Effector memory CD4-positive, alpha-beta T cell (primary cell): ENCODE measurements around the gene CTNNA2.

Experiments
- DNase-seq, 3 donors: peaks; one replicate each; pipeline ENCODE4 v3.0.0-alpha.2; 2020
- H3K27ac ChIP-seq: 2 replicates; pipeline ENCODE4 v1.7.0; 2013; ENCODE audit warnings: mild to moderate bottlenecking, low read length, moderate library complexity; ENCODE audit not compliant: insufficient read depth, poor library complexity, severe bottlenecking
- H3K27me3 ChIP-seq: replicated peaks from 2 replicates; pipeline ENCODE4 v1.7.0; 2013; ENCODE audit warnings: mild to moderate bottlenecking, low read length; ENCODE audit not compliant: insufficient read depth, control insufficient read depth, poor library complexity, severe bottlenecking
- H3K36me3 ChIP-seq: 2 replicates; pipeline ENCODE4 v1.7.0; 2013; ENCODE audit warnings: mild to moderate bottlenecking, low read length, moderate library complexity; ENCODE audit not compliant: control insufficient read depth, insufficient read depth
- H3K4me1 ChIP-seq: 2 replicates; pipeline ENCODE4 v1.7.0; 2013; ENCODE audit warnings: low read length, mild to moderate bottlenecking; ENCODE audit not compliant: control insufficient read depth, insufficient read depth, poor library complexity, severe bottlenecking
- H3K4me3 ChIP-seq: 2 replicates; pipeline ENCODE4 v1.7.0; 2013; ENCODE audit warnings: low read length, low read depth, mild to moderate bottlenecking; ENCODE audit not compliant: insufficient read depth, poor library complexity, severe bottlenecking
- H3K9me3 ChIP-seq: 2 replicates; pipeline ENCODE4 v1.7.0; 2013; ENCODE audit warnings: mild to moderate bottlenecking, low read length, moderate library complexity; ENCODE audit not compliant: control insufficient read depth

The CTNNA2 gene

GRCh38 chr2:80147690-80148089 is 634.8 kb downstream of the CTNNA2 start:
- no peak overlapping the region for H3K4me3 ChIP-seq
- no peaks in the 10 kb centered on the region for H3K4me1 ChIP-seq
- no peaks in the 10 kb centered on the region for H3K27me3 ChIP-seq
- H3K27ac ChIP-seq: no peak overlapping the region
- DNase-seq: no peak
- no peaks in the 10 kb centered on the region for H3K9me3 ChIP-seq
- no peaks in the 10 kb centered on the region for H3K36me3 ChIP-seq

- Histone ChIP-seq H3K4me1 (no peaks in the 10 kb centered on the region), H3K4me3 (no peak overlapping the region), H3K36me3 (no peaks in the 10 kb centered on the region), H3K27ac (no peak overlapping the region), H3K9me3 (no peaks in the 10 kb centered on the region), H3K27me3 (no peaks in the 10 kb centered on the region)
- no peak for DNase-seq
Measured at GRCh38 chr2:80148906-80149305, 636.1 kb downstream of the CTNNA2 start.

GRCh38 chr2:80149991-80150390 is 637.1 kb downstream of the CTNNA2 start:
- Histone ChIP-seq H3K27me3 (no peaks in the 10 kb centered on the region), H3K4me3 (no peak overlapping the region), H3K27ac (no peak overlapping the region), H3K9me3 (no peaks in the 10 kb centered on the region), H3K36me3 (no peaks in the 10 kb centered on the region), H3K4me1 (no peaks in the 10 kb centered on the region)
- no peak for DNase-seq

GRCh38 chr2:80151248-80151647 is 638.4 kb downstream of the CTNNA2 start:
- H3K4me3 ChIP-seq: no peak overlapping the region
- H3K4me1 ChIP-seq: no peaks in the 10 kb centered on the region
- no peak for DNase-seq
- no peaks in the 10 kb centered on the region for H3K9me3 ChIP-seq
- no peaks in the 10 kb centered on the region for H3K27me3 ChIP-seq
- H3K36me3 ChIP-seq: no peaks in the 10 kb centered on the region
- H3K27ac ChIP-seq: no peak overlapping the region

GRCh38 chr2:80151651-80152050 is 638.8 kb downstream of the CTNNA2 start:
- H3K27me3 ChIP-seq: no peaks in the 10 kb centered on the region
- no peaks in the 10 kb centered on the region for H3K4me1 ChIP-seq
- no peak overlapping the region for H3K4me3 ChIP-seq
- H3K27ac ChIP-seq: no peak overlapping the region
- H3K36me3 ChIP-seq: no peaks in the 10 kb centered on the region
- no peaks in the 10 kb centered on the region for H3K9me3 ChIP-seq
- no peak for DNase-seq

GRCh38 chr2:80153151-80153550 is 640.3 kb downstream of the CTNNA2 start:
- Histone ChIP-seq H3K27me3 (no peaks in the 10 kb centered on the region), H3K36me3 (no peaks in the 10 kb centered on the region), H3K9me3 (no peaks in the 10 kb centered on the region), H3K4me3 (no peak overlapping the region), H3K27ac (no peak overlapping the region), H3K4me1 (no peaks in the 10 kb centered on the region)
- DNase-seq: no peak

- Histone ChIP-seq H3K36me3 (no peaks in the 10 kb centered on the region), H3K9me3 (no peaks in the 10 kb centered on the region), H3K27ac (no peak overlapping the region), H3K4me3 (no peak overlapping the region), H3K27me3 (no peaks in the 10 kb centered on the region), H3K4me1 (no peaks in the 10 kb centered on the region)
- no peak for DNase-seq
Measured at GRCh38 chr2:80153768-80154167, 640.9 kb downstream of the CTNNA2 start.

- no peaks in the 10 kb centered on the region for H3K4me1 ChIP-seq
- H3K36me3 ChIP-seq: no peaks in the 10 kb centered on the region
- H3K27ac ChIP-seq: no peak overlapping the region
- H3K9me3 ChIP-seq: no peaks in the 10 kb centered on the region
- H3K4me3 ChIP-seq: no peak overlapping the region
- DNase-seq: no peak
- no peaks in the 10 kb centered on the region for H3K27me3 ChIP-seq
Measured at GRCh38 chr2:80154231-80154915, 641.5 kb downstream of the CTNNA2 start.

GRCh38 chr2:80164375-80164774 is 651.5 kb downstream of the CTNNA2 start:
- DNase-seq: no peak
- no peaks in the 10 kb centered on the region for H3K4me1 ChIP-seq
- no peaks in the 10 kb centered on the region for H3K9me3 ChIP-seq
- H3K27ac ChIP-seq: no peak overlapping the region
- H3K4me3 ChIP-seq: no peak overlapping the region
- no peaks in the 10 kb centered on the region for H3K36me3 ChIP-seq
- no peaks in the 10 kb centered on the region for H3K27me3 ChIP-seq

GRCh38 chr2:80166483-80167171 is 653.8 kb downstream of the CTNNA2 start:
- H3K4me3 ChIP-seq: no peak overlapping the region
- H3K36me3 ChIP-seq: no peaks in the 10 kb centered on the region
- no peak for DNase-seq
- H3K27me3 ChIP-seq: no peaks in the 10 kb centered on the region
- H3K27ac ChIP-seq: no peak overlapping the region
- H3K9me3 ChIP-seq: no peaks in the 10 kb centered on the region
- no peaks in the 10 kb centered on the region for H3K4me1 ChIP-seq
